NK-92 (cell line): Measurements from ENCODE around the gene SALL2.
"Not testable (repeated sequence)": the region's sequence is repeated elsewhere in the genome, so short reads cannot be mapped to it uniquely, and the experiment has no call there.

Experiments used
- DNase-seq: peaks from one replicate; lab custom pipeline; 2025; ENCODE audit not compliant: unreplicated experiment; lab: John Stamatoyannopoulos, UW

Gene SALL2

GRCh38 chr14:21525962-21526671 lies at the start of gene SALL2:
Gene SALL2, minus strand, starts transcription at chr14:21526346. Its CDS starts 219 bp downstream, at chr14:21526127.
- DNase-seq, result no peak

- no peak for DNase-seq
Observed at GRCh38 chr14:21575661-21576060, 49.5 kb upstream of the SALL2 start.

- DNase-seq, result no peak
Observed at GRCh38 chr14:21572604-21573003, 46.5 kb upstream of the SALL2 start.

- no peak for DNase-seq
Observed at GRCh38 chr14:21558703-21559170, 32.6 kb upstream of the SALL2 start.

GRCh38 chr14:21557084-21557901 lies 31.1 kb upstream of the SALL2 start:
- no peak for DNase-seq

GRCh38 chr14:21556378-21557083 lies 30.4 kb upstream of the SALL2 start:
- no peak for DNase-seq

- DNase-seq, result no peak
Observed at GRCh38 chr14:21553266-21553665, 27.1 kb upstream of the SALL2 start.

GRCh38 chr14:21544588-21544987 lies 18.4 kb upstream of the SALL2 start:
- DNase-seq, result not testable (repeated sequence)

GRCh38 chr14:21543963-21544362 lies 17.8 kb upstream of the SALL2 start:
- no peak for DNase-seq

- no peak for DNase-seq
Observed at GRCh38 chr14:21543521-21543960, 17.4 kb upstream of the SALL2 start.

- DNase-seq, result no peak
Observed at GRCh38 chr14:21541413-21542074, 15.4 kb upstream of the SALL2 start.

- DNase-seq, result no peak
Observed at GRCh38 chr14:21539189-21539940, 13.2 kb upstream of the SALL2 start.

- no peak for DNase-seq
Observed at GRCh38 chr14:21537090-21537424, 10.9 kb upstream of the SALL2 start.

- DNase-seq, result no peak
Observed at GRCh38 chr14:21536418-21537089, 10.4 kb upstream of the SALL2 start.

- DNase-seq, result no peak
Observed at GRCh38 chr14:21535545-21536417, 9.6 kb upstream of the SALL2 start.

- DNase-seq, result no peak
Observed at GRCh38 chr14:21534576-21534975, 8.4 kb upstream of the SALL2 start.

GRCh38 chr14:21533294-21533693 lies 7.1 kb upstream of the SALL2 start:
- no peak for DNase-seq

GRCh38 chr14:21529515-21529914 lies 3.4 kb upstream of the SALL2 start:
- DNase-seq, result no peak
